HG03103 (cell line): ENCODE results near the gene MT1B.
"Not testable (repeated sequence)": the region's sequence is repeated elsewhere in the genome, so short reads cannot be mapped to it uniquely, and the experiment has no call there.

Experiments
- ATAC-seq: cut with Tn5 transposase; IDR thresholded peaks from one replicate; pipeline ENCODE4 v1.9.1; 2021; ENCODE audit warnings: low read depth; ENCODE audit not compliant: unreplicated experiment

Gene MT1B

DNA sequence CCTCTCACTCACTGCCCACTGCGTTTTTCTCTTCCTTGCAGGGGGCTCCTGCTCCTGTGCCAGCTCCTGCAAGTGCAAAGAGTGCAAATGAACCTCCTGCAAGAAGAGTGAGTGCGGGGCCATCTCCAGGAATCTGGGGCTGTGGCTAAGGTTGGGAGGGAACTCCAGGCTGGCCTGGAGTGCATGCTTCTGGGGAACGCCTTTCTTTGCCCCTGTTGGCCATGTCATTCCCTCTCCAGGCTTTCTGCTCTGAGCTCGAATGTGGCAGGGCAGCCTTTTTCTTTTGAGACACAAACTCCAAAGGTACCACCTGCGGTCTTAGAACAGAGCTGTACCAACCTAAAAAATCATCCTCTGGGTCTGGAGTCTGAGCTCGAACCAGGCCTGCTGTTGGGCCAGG lies 33.5 kb upstream of the MT1B start:
- ATAC-seq: no peak

DNA sequence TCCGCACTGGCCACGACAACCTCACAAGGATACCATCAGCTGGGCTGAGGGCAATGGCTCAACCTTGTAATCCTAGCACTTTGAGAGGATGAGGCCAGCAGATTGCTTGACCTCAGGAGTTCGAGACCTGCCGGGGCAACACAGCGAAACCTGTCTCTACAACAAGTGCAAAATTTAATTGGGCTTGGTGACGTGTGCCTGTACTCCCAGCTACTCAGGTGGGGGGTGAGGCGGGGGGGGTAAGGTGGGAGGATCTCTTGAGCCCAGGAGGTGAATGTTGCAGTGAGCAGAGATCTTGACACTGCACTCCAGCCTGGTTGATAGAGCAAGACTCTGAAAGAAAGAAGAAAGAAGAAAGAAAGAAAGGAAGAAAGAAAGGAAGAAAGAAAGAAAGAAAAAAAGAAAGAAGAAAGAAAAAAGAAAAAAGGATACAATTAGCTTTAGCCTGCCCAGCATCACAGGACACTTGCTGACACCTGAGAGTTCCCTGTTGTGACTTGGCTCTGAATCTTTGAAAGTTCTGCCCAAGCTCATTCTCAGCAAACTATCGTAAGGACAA lies 31.3 kb upstream of the MT1B start:
- ATAC-seq: no peak

DNA sequence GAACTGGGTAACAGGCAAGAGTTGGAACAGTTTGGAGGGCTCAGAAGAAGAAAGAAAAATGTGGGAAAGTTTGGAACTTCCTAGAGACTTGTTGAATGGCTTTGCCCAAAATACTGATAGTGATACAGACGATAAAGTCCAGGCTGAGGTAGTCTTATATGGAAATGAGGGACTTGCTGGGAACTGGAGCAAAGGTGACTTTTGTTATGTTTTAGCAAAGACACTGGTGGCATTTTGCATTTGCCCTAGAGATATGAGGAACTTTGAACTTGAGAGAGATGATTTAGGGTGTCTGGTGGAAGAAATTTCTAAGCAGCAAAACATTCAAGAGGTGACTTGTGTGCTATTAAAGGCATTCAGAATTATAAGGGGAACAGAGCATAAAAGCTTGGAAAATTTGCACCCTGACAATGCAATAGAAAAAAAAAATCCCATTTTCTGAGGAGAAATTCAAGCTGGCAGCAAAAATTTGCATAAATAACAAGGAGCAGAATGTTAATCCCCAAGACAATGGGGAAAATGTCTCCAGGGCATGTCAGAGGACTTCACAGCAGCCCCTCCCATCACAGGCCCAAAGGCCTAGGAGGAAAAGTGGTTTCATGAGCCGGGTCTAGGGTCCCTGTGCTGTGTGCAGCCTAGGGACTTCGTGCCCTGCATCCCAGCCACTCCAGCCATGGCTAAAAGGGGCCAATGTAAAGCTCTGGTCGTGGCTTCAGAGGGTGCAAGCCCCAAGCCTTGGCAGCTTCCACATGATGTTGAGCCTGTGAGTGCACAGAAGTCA lies 29.8 kb upstream of the MT1B start:
- ATAC-seq: not testable (repeated sequence)

DNA sequence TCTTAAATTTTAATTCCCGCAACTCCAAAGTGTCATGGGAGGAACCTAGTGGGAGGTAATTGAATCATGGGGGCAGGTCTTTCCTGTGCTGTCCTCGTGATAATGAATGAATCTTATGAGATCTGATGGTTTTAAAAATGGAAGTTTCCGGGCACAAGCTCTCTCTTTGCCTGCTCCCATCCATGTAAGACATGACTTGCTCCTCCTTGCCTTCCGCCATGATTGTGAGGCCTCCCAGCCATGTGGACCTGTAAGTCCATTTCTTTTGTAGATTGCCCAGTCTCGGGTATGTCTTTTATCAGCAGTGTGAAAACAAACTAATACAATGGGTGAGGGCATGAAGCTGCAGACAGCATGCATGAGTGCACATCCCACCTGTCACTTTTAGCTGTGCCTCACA lies 28.5 kb upstream of the MT1B start:
- not testable (repeated sequence) for ATAC-seq

DNA sequence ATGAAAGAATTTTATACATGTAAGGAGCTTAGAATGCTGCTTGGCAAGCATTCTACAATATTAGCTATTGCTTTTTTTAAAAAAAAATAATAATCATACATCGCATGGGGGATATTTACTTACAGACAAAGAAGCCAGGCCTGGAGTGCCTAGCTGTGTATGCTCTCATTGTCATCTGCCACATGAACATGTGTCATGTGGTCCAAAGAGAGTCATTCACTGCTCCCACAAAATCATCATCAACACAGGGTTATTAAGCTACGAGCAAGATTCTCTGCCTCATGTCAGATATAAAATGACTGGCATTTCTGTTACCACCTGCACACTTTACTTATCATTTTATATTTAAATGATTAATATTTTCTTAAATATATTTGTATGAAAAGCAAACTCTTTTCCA lies 28.0 kb upstream of the MT1B start:
- ATAC-seq: no peak

DNA sequence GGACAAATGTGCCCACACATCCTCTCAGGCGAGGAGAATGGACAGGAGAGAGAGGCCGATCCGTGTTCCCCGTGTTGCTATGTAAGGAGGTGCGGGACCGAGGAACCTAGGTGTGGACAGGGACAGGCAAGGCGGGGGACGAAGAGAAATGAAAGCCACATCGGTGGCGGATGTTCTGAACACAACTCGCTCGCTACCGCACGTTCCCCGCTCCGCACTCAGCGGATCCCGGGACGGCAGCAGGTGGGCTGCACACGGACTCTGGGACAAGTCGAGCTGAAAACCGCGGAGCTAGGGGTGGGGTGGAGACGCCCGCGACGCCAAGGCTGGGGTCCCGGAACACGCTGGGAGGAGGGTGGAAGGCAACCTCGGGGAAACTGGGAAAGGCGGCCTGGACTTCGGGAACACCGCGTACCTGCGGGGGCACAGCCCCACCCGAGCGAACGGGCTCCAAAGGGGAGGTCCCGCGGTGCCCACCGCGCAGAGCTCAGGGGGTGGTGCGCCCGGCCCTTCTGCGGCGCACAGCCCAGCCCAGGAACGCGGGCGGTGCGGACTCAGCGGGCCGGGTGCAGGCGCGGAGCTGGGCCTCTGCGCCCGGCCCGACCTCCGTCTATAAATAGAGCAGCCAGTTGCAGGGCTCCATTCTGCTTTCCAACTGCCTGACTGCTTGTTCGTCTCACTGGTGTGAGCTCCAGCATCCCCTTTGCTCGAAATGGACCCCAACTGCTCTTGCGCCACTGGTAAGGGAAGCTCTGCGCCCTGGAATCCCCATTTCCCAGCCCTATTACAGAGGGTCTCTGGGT lies 26.3 kb upstream of the MT1B start, which contains the start of gene MT1E:
MT1E (plus strand) TSS at position 642 of the 803 bp plus-strand sequence; CDS start at position 713, 71 bp downstream.
- ATAC-seq: no peak

DNA sequence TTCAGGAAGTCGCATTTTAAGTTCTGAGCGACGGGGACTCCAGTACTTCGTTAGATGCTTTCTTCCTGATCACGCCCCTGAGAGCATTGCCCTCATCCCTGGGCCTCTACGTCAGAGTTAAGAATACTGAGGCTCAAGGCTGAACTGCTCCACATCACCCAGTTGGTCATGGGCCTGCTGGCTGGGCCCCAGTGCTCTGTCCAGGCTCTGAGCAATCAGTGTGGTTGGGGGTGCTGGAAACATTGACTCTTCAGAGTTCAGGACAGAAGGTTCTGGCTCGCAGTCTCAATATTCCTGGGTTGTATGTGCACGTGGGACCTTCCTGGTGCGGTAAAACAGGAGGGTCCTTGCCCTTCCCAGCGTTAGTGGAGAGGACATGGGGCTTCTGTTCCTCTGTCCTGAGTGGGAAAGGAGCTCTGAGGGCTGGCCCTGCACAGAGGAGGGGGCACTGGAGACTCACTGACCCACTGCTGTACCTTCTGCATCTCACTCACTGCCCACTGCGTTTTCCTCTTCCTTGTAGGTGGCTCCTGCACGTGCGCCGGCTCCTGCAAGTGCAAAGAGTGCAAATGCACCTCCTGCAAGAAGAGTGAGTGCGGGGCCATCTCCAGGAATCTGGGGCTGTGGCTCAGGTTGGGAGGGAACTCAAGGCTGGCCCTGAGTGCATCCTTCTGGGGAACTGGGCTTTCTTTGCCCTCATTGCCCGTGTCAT lies 25.6 kb upstream of the MT1B start:
- no peak for ATAC-seq

DNA sequence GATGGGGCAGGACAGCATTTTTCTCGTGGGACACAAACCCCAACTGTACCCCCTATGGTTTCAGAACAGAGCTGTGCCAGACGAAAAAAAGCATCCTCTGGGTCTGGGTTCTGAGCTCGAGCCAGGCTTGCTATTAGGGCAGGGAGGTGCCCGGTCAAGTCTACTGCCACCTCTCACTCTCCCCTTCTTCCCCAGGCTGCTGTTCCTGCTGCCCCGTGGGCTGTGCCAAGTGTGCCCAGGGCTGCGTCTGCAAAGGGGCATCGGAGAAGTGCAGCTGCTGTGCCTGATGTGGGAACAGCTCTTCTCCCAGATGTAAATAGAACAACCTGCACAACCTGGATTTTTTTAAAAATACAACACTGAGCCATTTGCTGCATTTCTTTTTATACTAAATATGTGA lies 25.0 kb upstream of the MT1B start:
- ATAC-seq: no peak

DNA sequence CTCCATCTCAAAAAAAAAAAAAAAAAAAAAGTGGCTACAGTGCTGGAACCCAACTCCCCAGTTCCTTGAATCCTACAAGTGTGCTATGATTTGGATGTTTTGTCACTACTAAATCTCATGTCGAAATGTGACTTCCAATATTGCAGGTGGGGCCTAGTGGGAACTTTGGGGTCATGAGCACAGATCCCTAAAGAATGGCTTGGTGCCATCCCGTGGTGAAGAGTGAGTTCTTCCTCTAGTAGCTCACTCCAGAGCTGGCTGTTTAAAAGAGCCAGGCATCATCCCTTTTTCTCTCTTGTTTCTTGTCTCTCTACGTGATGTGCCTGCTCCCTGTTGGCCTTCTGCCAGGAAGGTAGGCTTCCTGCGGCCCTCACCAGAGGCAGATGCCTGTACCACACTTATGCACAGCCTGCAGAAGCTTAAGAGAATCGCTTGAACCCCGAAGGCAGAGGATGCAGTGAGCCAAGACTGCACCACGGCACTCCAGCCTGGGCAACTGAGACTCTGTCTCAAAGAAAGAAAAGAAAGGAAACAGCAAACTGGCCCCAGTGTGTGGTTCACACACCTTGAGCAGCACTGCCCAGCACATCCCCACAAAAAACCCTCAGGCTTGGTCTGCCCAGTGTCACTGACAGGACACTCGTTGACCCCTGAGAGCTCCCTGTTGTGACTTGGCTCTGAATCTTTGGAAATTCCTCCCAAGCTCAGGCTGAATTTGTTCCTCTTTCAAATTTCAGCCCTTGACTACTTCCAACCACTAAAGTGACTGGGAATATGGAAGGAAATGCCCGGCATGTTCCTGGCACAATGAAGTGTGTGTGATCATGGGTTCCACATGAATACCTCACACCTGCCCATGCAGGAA lies 23.0 kb upstream of the MT1B start:
- no peak for ATAC-seq

DNA sequence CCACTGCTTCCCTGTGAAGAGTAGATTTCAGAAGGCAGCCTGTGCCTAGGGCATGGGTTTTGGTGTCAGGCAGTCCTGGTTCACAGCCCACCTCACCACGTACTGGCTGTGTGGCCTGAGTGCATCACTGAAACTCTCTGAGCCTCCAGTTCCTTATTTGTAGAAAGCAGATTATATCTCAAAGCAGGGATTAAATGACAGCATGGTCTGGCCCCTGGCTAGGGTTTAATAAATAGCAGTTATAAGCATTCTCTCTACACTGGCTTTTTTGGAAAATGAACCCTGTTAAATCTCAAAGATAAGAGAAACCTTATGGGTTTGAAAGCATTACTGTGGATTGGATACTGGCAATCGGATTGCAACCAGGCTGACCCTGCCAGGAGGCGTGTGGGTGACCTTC lies 22.2 kb upstream of the MT1B start:
- ATAC-seq: no peak

DNA sequence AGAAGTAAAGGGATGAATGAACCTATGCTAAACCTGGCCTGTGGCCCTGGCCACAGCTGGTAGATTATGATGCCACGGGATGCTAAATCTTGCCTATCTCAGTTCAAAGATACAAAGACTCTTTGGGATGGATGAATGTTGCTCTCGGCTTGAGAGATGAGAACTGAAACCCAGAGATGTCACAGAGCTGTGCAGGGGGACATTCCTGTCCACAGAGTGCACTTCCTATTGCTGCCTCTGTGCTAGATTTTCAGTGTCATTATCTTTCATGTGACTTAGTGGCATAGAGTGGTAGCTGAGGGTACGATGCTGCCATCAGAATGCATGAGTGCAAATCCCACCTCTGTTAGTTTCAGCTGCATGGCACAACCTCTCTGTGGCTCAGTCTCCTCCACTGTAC lies 21.6 kb upstream of the MT1B start:
- peak; percentile 73 for ATAC-seq

DNA sequence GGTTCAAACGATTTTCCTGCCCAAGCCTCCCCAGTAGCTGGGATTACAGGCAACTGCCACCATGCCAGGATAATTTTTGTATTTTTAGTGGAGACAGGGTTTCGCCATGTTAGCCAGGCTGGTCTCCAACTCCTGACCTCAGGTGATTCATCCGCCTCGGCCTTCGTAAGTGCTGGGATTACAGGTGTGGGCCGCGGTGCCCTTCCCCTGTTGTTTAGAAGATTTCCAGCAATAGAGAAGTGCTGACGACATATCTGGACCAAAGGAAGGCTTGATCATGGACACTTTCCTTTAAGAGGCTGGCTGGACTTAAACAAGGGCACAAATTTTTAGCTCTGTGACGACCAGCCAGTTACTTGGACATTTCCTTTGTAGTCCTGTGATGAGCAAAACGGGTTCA lies 20.5 kb upstream of the MT1B start:
- ATAC-seq: no peak

DNA sequence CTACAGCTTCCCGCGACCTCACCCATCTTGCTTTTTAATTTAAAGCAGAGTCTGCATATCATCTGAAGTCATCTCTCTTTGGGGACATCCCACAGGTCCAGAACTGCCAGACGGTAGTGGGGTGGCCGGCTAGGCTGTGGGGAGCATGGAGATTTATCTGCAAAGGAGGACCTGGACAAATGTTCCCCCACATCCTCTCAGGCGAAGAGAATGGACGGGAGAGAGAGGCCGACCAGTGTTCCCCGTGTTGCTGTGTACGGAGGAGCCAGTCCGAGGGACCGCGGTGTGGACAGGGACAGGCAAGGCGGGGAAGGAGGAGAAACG lies 19.9 kb upstream of the MT1B start:
- ATAC-seq: no peak

DNA sequence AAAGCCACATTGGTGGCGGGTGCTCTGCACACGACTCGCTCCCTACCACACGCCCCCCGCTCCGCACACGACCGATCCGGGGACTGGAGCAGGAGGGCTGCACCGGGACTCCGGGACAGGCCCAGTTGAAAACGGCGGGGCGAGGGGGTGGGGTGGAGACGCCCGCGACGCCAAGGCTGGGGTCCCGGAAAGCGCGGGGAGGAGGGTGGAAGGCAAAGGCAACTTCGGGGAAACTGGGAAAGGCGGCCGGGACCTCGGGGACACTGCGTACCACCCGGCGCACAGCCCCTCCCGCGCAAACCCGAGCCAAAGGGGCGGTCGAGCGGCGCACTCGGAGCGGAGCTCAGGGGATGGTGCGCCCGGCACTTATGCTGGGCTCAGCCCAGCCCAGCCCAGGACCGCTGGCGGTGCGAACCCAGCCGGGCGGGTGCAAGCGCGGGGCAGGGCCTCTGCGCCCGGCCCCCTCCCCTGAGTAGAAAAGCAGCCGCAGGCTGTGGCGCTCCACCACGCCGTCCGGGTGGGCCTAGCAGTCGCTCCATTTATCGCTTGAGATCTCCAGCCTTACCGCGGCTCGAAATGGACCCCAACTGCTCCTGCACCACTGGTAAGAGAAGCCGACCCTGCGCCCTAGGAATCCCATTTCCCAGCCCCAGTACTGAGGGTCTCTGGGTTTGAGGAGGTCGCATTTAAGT lies 19.4 kb upstream of the MT1B start, which contains the start of gene MT1M:
MT1M (plus strand) TSS at position 504 of the 692 bp plus-strand sequence; CDS start at position 577, 73 bp downstream.
- no peak for ATAC-seq

DNA sequence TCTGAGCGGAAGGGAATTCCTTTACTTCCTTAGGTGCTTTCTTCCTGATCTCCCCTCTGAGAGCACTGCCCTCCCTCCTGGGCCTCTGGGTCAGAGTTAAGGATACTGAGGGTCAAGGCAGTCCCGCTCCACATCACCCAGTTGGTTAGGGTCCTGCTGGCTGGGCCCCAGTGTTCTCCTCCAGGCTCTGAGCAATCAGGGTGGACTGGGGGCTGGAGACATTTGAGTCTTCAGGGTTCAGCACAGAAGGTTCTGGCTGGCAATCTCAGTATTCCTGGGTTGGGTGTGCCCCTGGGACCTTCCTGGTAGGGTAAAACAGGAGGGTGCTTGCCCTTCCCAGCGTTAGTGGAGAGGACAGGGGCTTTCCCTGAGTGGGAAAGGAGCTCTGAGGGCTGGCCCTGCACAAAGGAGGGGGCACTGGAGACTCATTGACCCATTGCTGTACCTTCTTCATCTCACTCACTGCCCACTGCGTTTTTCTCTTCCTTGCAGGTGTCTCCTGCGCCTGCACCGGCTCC lies 18.8 kb upstream of the MT1B start:
- ATAC-seq: no peak

DNA sequence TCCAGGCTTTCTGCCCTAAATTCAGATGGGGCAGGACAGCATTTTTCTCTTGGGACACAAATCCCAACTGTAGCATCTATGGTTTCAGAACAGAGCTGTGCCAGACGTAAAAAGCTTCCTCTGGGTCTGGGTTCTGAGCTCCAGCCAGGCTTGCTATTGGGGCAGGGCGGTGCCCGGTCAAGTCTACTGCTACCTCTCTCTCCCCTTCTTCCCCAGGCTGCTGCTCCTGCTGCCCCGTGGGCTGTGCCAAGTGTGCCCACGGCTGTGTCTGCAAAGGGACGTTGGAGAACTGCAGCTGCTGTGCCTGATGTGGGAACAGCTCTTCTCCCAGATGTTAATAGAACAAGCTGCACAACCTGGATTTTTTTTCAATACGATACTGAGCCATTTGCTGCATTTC lies 18.2 kb upstream of the MT1B start:
- ATAC-seq: no peak

DNA sequence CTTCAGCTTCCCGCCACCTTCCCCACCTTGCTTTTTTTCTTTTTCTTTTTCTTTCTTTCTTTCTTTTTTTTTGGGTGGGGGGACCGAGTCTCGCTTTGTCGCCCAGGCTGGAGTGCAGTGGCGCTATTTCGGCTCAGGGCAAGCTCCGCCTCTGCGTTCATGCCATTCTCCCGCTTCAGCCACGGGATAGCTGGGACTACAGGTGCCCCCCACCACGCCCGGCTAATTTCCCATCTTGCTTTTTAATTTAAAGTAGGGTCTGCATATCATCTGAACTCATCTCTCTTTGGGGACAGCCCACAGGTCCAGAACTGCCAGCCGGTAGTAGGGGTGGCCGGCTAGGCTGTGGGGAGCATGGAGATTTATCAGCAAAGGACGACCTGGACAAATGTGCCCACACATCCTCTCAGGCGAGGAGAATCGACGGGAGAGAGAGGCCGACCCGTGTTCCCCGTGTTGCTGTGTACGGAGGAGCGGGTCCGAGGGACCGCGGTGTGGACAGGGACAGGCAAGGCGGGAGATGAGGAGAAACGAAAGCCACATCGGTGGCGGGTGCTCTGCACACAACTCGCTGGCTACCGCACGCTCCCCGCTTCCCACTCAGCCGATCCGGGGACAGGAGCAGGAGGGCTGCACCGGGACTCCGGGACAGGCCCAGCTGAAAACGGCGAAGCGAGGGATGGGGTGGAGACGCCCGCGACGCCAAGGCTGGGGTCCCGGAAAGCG lies 16.8 kb upstream of the MT1B start:
- no peak for ATAC-seq

DNA sequence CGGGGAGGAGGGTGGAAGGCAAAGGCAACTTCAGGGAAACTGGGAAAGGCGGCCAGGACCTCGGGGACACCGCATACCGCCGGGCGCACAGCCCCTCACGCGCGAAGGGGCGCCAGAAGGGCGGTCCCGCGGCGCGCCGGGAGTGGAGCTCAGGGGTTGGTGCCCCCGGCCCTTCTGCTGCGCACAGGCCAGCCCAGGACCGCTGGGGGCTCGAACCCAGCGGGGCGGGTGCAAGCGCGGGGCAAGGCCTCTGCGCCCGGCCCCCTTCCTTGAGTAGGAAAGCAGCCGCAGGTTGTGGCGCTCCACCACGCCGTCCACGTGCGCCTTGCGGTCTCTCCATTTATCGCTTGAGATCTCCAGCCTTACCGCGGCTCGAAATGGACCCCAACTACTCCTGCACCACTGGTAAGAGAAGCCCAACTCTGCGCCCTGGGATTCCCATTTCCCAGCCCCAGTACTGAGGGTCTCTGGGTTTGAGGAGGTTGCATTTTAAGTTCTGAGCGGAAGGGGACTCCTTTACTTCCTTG lies 16.2 kb upstream of the MT1B start:
- ATAC-seq: no peak
